ENCODE data around the gene ACP4.
"Not testable (repeated sequence)": the region's sequence is repeated elsewhere in the genome, so short reads cannot be mapped to it uniquely, and the experiment has no call there.

The ACP4 gene

DNA sequence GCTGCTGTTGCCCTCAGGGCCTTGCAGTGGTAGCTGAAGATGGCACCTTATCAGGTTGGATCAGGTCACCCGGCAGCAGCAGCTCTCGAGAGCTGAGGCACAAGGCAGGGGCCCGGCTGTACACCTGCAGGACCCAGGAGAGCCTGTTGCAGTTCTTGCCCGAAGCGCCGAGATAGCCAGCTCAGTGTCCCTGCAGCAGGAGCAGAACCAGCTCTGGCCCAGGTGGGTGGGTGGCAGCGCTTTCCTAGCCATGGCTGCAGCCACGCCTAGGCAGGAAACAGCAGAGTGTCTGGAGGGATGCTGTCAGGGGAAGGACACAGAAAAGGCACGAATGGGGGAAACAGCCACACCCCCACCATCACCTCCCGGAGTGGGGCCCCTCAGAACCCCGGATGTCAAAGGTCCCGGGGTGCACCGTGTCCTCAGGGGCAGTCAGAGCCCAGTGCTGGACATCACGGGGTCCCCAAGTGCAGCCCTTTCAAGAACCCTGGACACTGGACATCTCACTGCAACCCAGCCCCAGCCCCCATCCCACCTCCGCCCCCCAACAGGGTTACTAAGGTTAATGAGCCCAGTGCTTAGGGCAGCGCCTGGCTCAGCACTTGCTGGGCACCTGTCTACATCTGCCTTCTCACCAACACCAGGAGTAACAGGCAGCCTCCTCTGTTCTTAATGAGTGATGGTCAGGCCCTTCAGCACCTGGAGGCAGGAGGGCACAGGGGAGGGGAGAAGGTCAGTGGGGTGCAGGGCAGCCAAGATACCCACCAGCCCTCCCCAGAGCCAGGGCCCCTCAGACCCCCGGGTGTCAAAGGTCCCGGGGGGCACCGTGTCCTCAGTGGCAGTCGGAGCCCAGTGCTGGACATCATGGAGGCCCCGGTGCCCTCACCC lies 8.7 kb downstream of the ACP4 start:
- no peak for DNase-seq

DNA sequence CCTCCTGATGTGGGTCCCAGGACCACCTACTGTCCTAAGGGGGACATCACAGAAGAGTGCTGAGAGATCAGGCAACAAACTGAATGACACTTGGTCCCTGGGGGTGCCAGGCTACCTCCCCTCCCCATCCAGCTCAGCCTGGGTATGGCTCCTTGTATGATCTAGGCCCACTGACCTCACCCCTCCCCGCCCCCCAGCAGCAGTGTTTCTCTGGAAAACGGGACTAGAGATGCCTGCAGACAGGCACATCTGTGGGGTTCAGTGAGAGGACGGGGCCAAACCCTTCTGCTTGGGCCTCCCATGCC lies 9.3 kb downstream of the ACP4 start:
- DNase-seq, result no peak

- DNase-seq, result no peak
Observed at GRCh38 chr19:50801107-50801506, 10.9 kb downstream of the ACP4 start.

GRCh38 chr19:50803633-50804419 lies 13.6 kb downstream of the ACP4 start:
- no peak for DNase-seq

DNA sequence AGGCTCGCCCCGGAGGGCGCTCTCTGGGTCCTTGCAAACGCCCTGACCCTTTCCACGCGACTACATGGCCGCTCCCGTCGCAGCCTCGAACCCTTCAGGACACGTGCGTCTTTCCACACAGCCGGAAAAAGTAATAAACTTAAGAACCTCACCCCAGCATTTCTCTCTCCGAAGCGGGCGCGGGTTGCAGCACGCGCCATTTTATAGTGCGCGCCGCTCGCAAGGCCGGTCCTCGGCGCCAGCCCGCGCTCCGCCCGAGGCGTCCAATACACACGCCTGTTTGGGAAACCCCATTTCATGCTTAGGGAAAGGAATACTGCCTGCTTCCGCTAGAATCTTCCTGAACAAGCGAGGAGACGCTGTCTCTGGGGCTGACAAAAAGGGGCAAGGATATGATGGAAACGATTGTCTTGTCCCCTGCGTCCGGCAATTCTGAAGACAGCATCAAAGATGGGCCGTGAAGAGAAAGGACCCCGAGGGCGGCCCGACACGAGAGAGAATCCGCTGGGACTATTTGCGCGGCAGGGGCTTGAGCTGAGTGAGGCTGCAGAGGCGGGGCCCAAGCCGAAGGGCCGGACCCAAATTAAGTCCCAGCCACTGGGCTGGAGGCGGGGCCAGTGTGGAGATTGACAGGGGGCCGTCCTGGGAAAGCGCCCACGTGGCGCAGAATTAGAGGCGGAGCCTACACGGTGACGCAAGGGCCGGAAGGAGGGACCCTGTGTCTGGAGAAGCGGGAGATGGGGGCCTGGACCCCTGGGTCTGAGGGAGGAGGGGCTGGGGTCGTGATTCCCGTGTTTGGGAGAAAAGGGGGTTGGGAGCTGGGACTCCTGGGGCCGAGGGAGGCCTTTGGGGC lies 14.4 kb downstream of the ACP4 start:
- DNase-seq, result peak; percentile 96

- DNase-seq, result no peak
Observed at GRCh38 chr19:50808856-50809255, 18.6 kb downstream of the ACP4 start.

DNA sequence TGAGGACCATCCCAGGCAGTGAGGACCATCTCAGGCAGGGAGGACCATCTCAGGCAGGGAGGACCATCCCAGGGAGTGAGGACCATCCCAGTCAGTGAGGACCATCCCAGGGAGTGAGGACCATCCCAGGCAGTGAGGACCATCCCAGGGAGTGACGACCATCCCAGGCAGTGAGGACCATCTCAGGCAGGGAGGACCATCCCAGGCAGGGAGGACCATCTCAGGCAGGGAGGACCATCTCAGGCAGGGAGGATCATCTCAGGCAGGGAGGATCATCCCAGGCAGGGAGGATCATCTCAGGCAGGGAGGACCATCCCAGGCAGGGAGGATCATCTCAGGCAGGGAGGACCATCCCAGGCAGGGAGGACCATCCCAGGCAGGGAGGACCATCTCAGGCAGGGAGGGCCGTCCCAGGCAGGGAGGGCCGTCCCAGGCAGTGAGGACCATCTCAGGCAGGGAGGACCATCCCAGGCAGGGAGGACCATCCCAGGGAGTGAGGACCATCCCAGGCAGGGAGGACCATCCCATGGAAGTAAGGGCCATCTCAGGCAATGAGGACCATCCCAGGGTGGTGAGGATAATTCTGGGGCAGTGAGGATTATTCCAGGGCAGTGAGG lies 21.5 kb downstream of the ACP4 start:
- DNase-seq, result not testable (repeated sequence)

- DNase-seq, result no peak
Observed at GRCh38 chr19:50812474-50812873, 22.3 kb downstream of the ACP4 start.

DNA sequence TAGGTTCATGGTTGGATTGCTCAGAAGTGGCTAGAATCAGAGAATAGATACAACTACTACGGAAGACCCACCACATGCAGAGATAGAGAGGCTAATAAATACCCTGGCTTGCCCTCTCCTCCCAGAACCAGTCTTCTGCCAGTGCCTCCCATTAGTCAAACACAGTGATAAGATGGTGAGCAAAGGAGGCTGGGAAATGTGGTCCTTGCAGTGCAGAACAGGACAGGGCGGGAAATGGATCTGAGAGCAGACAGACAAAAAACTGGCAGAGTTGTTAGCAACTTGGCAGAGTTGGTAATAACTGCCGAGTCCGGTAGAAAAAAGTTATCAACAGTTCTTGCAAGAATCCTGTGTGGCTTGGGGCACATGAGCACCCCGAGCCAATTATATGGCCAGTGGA lies 24.7 kb downstream of the ACP4 start:
- DNase-seq, result no peak

DNA sequence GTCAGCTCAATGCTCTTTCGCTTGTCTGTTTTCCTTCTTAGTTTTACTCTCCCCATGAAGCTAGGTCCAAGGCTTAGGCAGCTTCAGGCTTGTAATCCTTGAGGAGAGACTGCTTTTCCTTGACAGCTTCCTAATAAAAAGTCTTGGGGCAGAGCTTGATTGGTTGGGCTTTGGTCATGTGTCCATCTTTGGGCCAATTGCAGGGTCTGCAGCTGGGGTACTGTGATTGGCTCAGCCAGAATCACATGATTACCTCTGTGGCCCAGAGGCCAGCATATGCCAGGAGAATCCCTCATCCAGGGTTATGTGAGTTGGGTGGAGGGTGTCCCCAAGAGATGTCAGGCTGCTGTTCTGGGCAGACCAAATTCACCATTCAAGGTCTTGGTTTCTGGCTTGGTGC lies 25.2 kb downstream of the ACP4 start:
- no peak for DNase-seq

GRCh38 chr19:50817941-50818858 lies 28.0 kb downstream of the ACP4 start:
- DNase-seq, result peak; percentile 8

DNA sequence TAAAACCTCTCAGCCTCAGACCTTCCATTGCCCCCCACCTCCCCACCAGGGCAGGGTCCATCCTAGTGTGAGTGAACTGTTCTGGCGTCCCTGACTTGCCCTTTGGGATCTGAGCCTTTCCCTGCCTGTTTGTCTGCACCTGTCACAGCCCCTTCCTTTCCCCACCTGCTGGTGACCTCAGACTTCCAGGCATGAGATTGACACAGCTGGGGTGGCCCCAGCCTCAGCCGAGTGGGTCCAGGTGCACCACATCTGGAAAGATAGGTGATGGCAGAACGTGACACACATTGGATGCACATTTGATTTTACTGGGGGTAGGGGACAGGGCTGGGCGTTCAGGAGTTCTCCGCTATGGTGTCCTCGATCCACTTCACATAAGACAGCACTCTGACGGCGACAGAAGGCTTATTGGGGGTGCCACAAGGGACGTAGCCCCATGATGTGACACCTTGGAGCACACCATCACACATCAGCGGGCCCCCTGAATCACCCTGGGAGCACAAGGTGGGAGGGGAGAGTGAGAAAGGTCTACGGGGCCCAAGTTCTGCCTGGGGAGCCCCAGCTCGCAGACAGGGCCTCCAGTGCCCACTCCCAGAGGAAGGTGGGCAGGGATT lies 28.8 kb downstream of the ACP4 start:
- DNase-seq, result no peak

- DNase-seq, result no peak
Observed at GRCh38 chr19:50819636-50820035, 29.4 kb downstream of the ACP4 start.

DNA sequence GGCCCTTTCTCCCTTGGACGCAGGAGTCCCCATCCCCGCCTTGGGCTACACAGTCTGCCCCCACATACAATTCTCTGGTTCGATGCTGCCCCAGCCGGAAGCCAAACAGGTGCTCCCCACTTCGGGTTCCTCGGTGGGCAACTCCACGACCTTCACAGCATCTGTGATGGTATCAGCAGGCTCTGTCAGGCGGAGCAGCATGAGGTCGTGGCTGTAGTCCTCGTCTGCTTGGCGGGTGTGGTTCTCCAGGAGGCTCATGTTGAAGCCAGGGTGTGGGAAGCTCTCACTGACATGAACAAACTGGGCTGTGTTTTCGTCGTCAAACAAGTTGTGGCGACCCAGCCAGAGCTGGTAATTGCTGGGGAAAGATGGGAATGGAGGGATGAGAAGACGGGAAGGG lies 29.9 kb downstream of the ACP4 start:
- no peak for DNase-seq

DNA sequence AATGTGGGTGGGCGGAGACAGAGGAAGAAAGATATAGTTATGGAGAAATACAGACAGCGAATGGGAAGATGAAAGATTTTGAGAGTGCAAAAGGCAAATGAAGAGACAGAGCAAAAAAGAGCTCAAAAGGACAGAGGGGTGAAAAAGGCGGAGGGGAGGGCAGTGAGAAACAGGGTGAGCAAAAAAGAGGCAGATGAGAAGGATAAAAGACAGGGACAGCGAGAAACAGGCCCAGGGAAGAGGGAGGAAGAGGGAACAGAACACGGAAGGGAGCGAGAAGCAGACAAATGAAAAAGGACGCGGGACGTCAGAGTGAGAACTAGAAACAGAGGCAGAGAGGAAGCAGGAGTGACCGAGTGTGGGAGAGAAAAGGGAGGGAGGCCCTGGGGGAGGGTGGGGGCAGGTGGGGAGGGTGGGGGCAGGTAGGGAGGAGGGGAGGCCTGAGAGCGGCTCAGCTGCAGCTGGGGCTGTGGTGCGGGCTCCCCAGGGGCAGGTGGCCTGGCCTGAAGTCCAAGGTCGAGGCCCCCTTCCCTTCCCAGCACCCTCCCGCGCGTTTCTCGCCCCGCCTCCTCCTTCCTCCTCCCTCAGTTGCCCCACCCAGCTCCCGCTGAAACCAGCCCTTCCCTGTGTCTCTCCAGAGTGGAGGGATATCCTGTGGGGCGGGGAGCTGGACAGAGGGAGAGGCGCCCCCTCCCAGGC lies 30.5 kb downstream of the ACP4 start:
- DNase-seq, result no peak

- no peak for DNase-seq
Observed at GRCh38 chr19:50821248-50821612, 31.0 kb downstream of the ACP4 start.

GRCh38 chr19:50821622-50822021 lies 31.4 kb downstream of the ACP4 start:
- no peak for DNase-seq

DNA sequence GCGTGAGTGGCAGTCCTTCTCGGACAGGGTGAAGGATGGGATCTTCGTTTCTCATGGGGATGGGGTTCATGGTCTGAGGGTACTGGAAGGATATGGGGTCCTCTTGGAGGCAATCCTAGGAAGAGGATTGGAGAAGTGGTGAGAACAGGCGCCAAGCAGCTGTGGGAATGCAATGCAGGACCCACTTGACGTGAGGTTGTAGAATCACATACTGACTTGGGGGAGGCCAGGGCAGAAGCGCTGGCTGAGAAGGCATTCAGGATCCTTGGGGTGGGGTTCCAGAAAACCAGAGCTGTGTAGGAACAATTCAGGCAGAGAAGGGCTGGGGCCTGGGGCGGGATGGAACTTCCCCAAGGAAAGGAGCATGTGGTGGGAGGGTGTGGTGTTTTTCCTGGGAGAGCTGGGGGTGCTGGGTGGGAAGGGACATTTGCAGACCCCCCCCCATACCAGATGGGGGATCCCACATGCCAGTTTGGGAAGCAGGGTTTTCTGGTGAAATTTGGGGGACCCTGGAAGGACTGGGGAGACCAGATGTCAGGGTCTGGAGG lies 32.5 kb downstream of the ACP4 start:
- DNase-seq, result no peak

- DNase-seq, result no peak
Observed at GRCh38 chr19:50823389-50824042, 33.3 kb downstream of the ACP4 start, which contains the start of gene KLK1. Gene KLK1, minus strand, starts transcription at chr19:50823787. Its CDS starts 39 bp downstream, at chr19:50823748.

Data from NCI-H1092 (cell line).